GM23338 (cell line): ENCODE data around the gene MITF. TPM values are rescaled to one million over a fixed set of nuclear protein-coding genes. Genes with fewer than 3 reads are reported as not detected.

Source experiments
- ATAC-seq: fragments of 200-7000 bp; cut with Tn5 transposase; 3 replicates; pipeline ENCODE4 v1.9.1; 2020
- DNase-seq: peaks from one replicate; pipeline ENCODE4 v3.0.0-alpha.2; 2015; ENCODE audit warnings: low spot score
- H2AFZ ChIP-seq: fragments of 200-600 bp; sonication (generic); 2 replicates; pipeline ENCODE4 v1.8.0; 2016; ENCODE audit warnings: antibody characterized with exemption, mild to moderate bottlenecking, moderate library complexity
- H3F3A ChIP-seq: fragments of 200-600 bp; sonication (generic); replicated peaks from 2 replicates; pipeline ENCODE4 v1.8.0; 2017; ENCODE audit warnings: antibody characterized with exemption, mixed run types, low read depth
- H3K27ac ChIP-seq: fragments of 200-600 bp; sonication (generic); 2 replicates; pipeline ENCODE4 v1.6.1; 2016; ENCODE audit warnings: low read depth
- H3K27me3 ChIP-seq: fragments of 200-600 bp; sonication (generic); 2 replicates; pipeline ENCODE4 v1.8.0; 2016; ENCODE audit warnings: mild to moderate bottlenecking, mixed run types, moderate library complexity; ENCODE audit not compliant: insufficient read depth
- H3K36me3 ChIP-seq: fragments of 200-600 bp; sonication (generic); 2 replicates; pipeline ENCODE4 v1.8.0; 2016; ENCODE audit warnings: mild to moderate bottlenecking; ENCODE audit not compliant: insufficient read depth
- H3K4me1 ChIP-seq: fragments of 200-600 bp; sonication (generic); 2 replicates; pipeline ENCODE4 v1.8.0; 2016; ENCODE audit warnings: mild to moderate bottlenecking, moderate library complexity; ENCODE audit not compliant: insufficient read depth
- H3K4me2 ChIP-seq: fragments of 200-600 bp; sonication (generic); 2 replicates; pipeline ENCODE4 v1.7.1; 2017; ENCODE audit warnings: mixed run types
- H3K4me3 ChIP-seq: fragments of 200-600 bp; sonication (generic); 2 replicates; pipeline ENCODE4 v1.6.1; 2016; ENCODE audit warnings: mixed run types
- H3K79me2 ChIP-seq: fragments of 200-600 bp; sonication (generic); replicated peaks from 2 replicates; pipeline ENCODE4 v1.8.0; 2017; ENCODE audit warnings: mild to moderate bottlenecking; ENCODE audit not compliant: insufficient read depth
- H3K9me2 ChIP-seq: fragments of 200-600 bp; sonication (generic); 2 replicates; pipeline ENCODE4 v1.8.0; 2017; ENCODE audit not compliant: insufficient read depth
- H4K20me1 ChIP-seq: fragments of 200-600 bp; sonication (generic); replicated peaks from 2 replicates; pipeline ENCODE4 v1.8.0; 2017; ENCODE audit warnings: mild to moderate bottlenecking; ENCODE audit not compliant: insufficient read depth
- H3K27ac Mint-ChIP-seq: 2 replicates; pipeline ENCODE4 v1.8.0; 2020; ENCODE audit warnings: inconsistent platforms, mild to moderate bottlenecking, moderate library complexity, mixed read lengths
- H3K27me3 Mint-ChIP-seq: 3 replicates; pipeline ENCODE4 v1.8.0; 2022; ENCODE audit warnings: low read depth, mild to moderate bottlenecking, moderate library complexity, mixed read lengths, inconsistent platforms; ENCODE audit not compliant: insufficient read depth, poor library complexity
- H3K36me3 Mint-ChIP-seq: 3 replicates; pipeline ENCODE4 v1.8.0; 2021; ENCODE audit warnings: low read depth, mild to moderate bottlenecking, inconsistent platforms, moderate library complexity, mixed read lengths
- H3K4me1 Mint-ChIP-seq: 3 replicates; pipeline ENCODE4 v1.8.0; 2020; ENCODE audit warnings: mild to moderate bottlenecking, inconsistent platforms, mixed read lengths
- H3K4me3 Mint-ChIP-seq: 3 replicates; pipeline ENCODE4 v1.8.0; 2021; ENCODE audit warnings: moderate library complexity, mild to moderate bottlenecking, inconsistent platforms, mixed read lengths
- H3K9me3 Mint-ChIP-seq: 3 replicates; pipeline ENCODE4 v1.8.0; 2020; ENCODE audit warnings: moderate library complexity, mild to moderate bottlenecking, inconsistent platforms, mixed read lengths
- CREB1 ChIP-seq: fragments of 250-450 bp; sonication (Bioruptor Pico); IDR thresholded peaks from 2 replicates; pipeline ENCODE4 v1.5.0; 2020; ENCODE audit warnings: low read depth, mild to moderate bottlenecking, moderate library complexity
- EZH2phosphoT487 ChIP-seq: fragments of 200-600 bp; sonication (generic); IDR thresholded peaks from one replicate; pipeline ENCODE4 v1.8.1; 2018; ENCODE audit warnings: antibody characterized with exemption; ENCODE audit not compliant: unreplicated experiment
- JUNB ChIP-seq: IDR thresholded peaks from one replicate; pipeline ENCODE4 v1.6.1; 2016; ENCODE audit warnings: antibody characterized with exemption; ENCODE audit not compliant: unreplicated experiment
- NANOG ChIP-seq: IDR thresholded peaks from 2 replicates; pipeline ENCODE4 v1.6.1; 2016; ENCODE audit warnings: antibody characterized with exemption, borderline replicate concordance
- POLR2AphosphoS5 ChIP-seq: IDR thresholded peaks from 2 replicates; pipeline ENCODE4 v1.6.1; 2016; ENCODE audit warnings: antibody characterized with exemption, low read depth
- ZNF114 ChIP-seq: fragments of 250-450 bp; sonication (Bioruptor Pico); IDR thresholded peaks from 2 replicates; pipeline ENCODE4 v1.5.0; 2020; ENCODE audit warnings: mild to moderate bottlenecking, moderate library complexity
- ZNF331 ChIP-seq: fragments of 250-450 bp; sonication (Bioruptor Pico); IDR thresholded peaks from 2 replicates; pipeline ENCODE4 v1.5.0; 2020; ENCODE audit warnings: low read depth, mild to moderate bottlenecking, moderate library complexity
- polyA plus RNA-seq: library from polyadenylated mRNA; unstranded; fragments of >200 nt; fragmentation: Nextera tagmentation; extraction: Ambion mirVana; gene quantifications from 2 replicates; pipeline ENCODE4 v1.2.1, GENCODE V29; 2016
- total RNA-seq: library from RNA; depleted of rRNA; stranded (reverse); fragments of >200 nt; shearing (Covaris generic); gene quantifications from 2 replicates; pipeline ENCODE4 v1.2.3, GENCODE V29; 2014
- TF ChIP-seq, protein P1 (sequence below): IDR thresholded peaks from one replicate; pipeline ENCODE4 v1.6.1; 2018; ENCODE audit warnings: antibody characterized with exemption; ENCODE audit not compliant: unreplicated experiment
- TF ChIP-seq, protein P2 (sequence below), 2 experiments: fragments of 200-600 bp in 1 of 2; sonication (generic) in 1 of 2; conservative IDR thresholded peaks; 2 replicates each; pipeline versions ENCODE4 v1.5.1 to v1.6.1; 2016 to 2017; ENCODE audit warnings: antibody characterized with exemption in 2 of 2, low read depth in 2 of 2, mild to moderate bottlenecking in 2 of 2, moderate library complexity in 1 of 2
- TF ChIP-seq, protein P3 (sequence below): fragments of 250-450 bp; sonication (Bioruptor Pico); IDR thresholded peaks from 2 replicates; pipeline ENCODE4 v1.5.0; 2020; ENCODE audit warnings: mild to moderate bottlenecking, moderate library complexity

Gene MITF
- total and polyA plus RNA-seq, 2 experiments from 2014 or later: 1.9 to 2.4 TPM

DNA sequence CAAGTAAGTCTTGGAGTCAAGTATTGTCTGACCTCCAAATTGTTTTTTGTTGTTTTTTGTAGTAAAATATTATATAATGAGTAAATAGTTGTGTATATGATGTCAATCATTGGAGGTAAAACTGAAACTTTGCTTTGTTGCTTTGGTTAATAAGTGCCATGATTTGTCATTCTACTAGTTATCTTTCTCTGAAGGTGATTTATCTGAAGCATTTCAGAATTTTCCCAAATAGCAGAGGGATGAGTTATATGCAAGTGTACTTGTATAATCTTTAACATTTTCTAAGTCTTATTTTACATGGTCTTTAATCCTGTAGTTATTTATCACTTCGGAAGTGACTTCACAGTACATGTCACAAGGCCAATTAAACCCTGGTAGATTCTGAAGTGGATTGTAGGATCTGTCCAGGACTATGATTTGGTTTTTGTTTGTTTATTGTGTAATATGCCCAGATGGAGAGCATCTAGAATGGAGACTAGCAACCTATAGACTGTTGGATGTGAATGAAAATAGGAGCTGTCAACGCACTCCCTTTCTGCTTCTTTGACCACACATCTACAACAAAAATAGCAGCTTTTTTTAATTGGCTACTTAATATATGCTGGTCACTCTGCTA is 167.2 kb downstream of the MITF start:
- no peak for DNase-seq
- no peaks in the 10 kb centered on the region for H3K27me3 Mint-ChIP-seq
- H3K4me1 Mint-ChIP-seq: no peaks in the 10 kb centered on the region
- Histone ChIP-seq H4K20me1 (no peaks in the 10 kb centered on the region), H3K9me2 (no peaks in the 10 kb centered on the region), H2AFZ (no peak overlapping the region), H3K27ac (no peak overlapping the region), H3K4me2 (no peak overlapping the region), H3K36me3 (no peaks in the 10 kb centered on the region), H3K27me3 (no peaks in the 10 kb centered on the region), H3K79me2 (no peaks in the 10 kb centered on the region), H3F3A (no peaks in the 10 kb centered on the region), H3K4me3 (no peak overlapping the region), H3K4me1 (no peaks in the 10 kb centered on the region)
- TF ChIP-seq EZH2phosphoT487: no peak
- no peak for TF ChIP-seq CREB1 (CRISPR knock-in tag)
- peaks cover 11% of the 10 kb centered on the region; the same call in 2 of the 3 replicates for H3K36me3 Mint-ChIP-seq
- no peak for ATAC-seq
- H3K4me3 Mint-ChIP-seq: no peak overlapping the region
- no peak overlapping the region for H3K27ac Mint-ChIP-seq
- H3K9me3 Mint-ChIP-seq: peaks cover 21% of the 10 kb centered on the region

DNA sequence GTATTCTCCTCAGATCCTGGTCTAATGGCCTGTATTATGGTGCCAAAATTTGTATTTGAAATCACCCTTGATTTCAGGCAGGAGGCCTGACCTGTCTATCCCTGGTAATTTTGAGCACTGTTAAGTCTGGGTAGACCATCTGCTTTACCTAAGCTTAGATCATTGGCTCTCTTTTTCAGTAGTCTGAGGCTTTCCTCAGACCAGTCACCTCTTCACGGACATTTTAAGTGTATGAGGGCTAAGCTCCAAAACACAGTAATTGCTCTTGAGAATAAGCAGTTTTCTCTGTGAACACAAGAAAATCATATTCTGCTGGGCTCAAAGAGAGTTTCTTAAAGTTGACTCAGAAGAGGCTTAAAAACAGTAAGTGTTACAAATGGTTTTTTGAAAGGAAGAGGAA is 168.3 kb downstream of the MITF start:
- no peaks in the 10 kb centered on the region for H3F3A ChIP-seq
- H3K27ac Mint-ChIP-seq: no peak overlapping the region
- ATAC-seq (no peak), DNase-seq (no peak)
- H3K79me2 ChIP-seq: no peaks in the 10 kb centered on the region
- H3K36me3 Mint-ChIP-seq: peaks cover 11% of the 10 kb centered on the region; the same call in 2 of the 3 replicates
- no peak overlapping the region for H2AFZ ChIP-seq
- H4K20me1 ChIP-seq: no peaks in the 10 kb centered on the region
- no peaks in the 10 kb centered on the region for H3K36me3 ChIP-seq
- no peak overlapping the region for H3K4me2 ChIP-seq
- no peaks in the 10 kb centered on the region for H3K27me3 Mint-ChIP-seq
- no peaks in the 10 kb centered on the region for H3K4me1 Mint-ChIP-seq
- no peak overlapping the region for H3K4me3 Mint-ChIP-seq
- no peaks in the 10 kb centered on the region for H3K4me1 ChIP-seq
- no peak overlapping the region for H3K4me3 ChIP-seq
- no peaks in the 10 kb centered on the region for H3K27me3 ChIP-seq
- no peaks in the 10 kb centered on the region for H3K9me2 ChIP-seq
- H3K27ac ChIP-seq: no peak overlapping the region
- H3K9me3 Mint-ChIP-seq: peaks cover 21% of the 10 kb centered on the region
- TF ChIP-seq, protein P1, sequence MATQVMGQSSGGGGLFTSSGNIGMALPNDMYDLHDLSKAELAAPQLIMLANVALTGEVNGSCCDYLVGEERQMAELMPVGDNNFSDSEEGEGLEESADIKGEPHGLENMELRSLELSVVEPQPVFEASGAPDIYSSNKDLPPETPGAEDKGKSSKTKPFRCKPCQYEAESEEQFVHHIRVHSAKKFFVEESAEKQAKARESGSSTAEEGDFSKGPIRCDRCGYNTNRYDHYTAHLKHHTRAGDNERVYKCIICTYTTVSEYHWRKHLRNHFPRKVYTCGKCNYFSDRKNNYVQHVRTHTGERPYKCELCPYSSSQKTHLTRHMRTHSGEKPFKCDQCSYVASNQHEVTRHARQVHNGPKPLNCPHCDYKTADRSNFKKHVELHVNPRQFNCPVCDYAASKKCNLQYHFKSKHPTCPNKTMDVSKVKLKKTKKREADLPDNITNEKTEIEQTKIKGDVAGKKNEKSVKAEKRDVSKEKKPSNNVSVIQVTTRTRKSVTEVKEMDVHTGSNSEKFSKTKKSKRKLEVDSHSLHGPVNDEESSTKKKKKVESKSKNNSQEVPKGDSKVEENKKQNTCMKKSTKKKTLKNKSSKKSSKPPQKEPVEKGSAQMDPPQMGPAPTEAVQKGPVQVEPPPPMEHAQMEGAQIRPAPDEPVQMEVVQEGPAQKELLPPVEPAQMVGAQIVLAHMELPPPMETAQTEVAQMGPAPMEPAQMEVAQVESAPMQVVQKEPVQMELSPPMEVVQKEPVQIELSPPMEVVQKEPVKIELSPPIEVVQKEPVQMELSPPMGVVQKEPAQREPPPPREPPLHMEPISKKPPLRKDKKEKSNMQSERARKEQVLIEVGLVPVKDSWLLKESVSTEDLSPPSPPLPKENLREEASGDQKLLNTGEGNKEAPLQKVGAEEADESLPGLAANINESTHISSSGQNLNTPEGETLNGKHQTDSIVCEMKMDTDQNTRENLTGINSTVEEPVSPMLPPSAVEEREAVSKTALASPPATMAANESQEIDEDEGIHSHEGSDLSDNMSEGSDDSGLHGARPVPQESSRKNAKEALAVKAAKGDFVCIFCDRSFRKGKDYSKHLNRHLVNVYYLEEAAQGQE: no peak
- no peak for TF ChIP-seq NANOG
- no peak for TF ChIP-seq ZNF114 (CRISPR knock-in tag)
- TF ChIP-seq ZNF331: no peak
- TF ChIP-seq JUNB: no peak
- no peak for TF ChIP-seq POLR2AphosphoS5
- no peak for TF ChIP-seq EZH2phosphoT487
- TF ChIP-seq, protein P2, sequence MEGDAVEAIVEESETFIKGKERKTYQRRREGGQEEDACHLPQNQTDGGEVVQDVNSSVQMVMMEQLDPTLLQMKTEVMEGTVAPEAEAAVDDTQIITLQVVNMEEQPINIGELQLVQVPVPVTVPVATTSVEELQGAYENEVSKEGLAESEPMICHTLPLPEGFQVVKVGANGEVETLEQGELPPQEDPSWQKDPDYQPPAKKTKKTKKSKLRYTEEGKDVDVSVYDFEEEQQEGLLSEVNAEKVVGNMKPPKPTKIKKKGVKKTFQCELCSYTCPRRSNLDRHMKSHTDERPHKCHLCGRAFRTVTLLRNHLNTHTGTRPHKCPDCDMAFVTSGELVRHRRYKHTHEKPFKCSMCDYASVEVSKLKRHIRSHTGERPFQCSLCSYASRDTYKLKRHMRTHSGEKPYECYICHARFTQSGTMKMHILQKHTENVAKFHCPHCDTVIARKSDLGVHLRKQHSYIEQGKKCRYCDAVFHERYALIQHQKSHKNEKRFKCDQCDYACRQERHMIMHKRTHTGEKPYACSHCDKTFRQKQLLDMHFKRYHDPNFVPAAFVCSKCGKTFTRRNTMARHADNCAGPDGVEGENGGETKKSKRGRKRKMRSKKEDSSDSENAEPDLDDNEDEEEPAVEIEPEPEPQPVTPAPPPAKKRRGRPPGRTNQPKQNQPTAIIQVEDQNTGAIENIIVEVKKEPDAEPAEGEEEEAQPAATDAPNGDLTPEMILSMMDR (conservative IDR thresholded peaks at IDR 0.05; ENCODE audit: low read depth in 2 of 2): no peak
- no peak for TF ChIP-seq CREB1 (CRISPR knock-in tag)
- TF ChIP-seq, protein P3, sequence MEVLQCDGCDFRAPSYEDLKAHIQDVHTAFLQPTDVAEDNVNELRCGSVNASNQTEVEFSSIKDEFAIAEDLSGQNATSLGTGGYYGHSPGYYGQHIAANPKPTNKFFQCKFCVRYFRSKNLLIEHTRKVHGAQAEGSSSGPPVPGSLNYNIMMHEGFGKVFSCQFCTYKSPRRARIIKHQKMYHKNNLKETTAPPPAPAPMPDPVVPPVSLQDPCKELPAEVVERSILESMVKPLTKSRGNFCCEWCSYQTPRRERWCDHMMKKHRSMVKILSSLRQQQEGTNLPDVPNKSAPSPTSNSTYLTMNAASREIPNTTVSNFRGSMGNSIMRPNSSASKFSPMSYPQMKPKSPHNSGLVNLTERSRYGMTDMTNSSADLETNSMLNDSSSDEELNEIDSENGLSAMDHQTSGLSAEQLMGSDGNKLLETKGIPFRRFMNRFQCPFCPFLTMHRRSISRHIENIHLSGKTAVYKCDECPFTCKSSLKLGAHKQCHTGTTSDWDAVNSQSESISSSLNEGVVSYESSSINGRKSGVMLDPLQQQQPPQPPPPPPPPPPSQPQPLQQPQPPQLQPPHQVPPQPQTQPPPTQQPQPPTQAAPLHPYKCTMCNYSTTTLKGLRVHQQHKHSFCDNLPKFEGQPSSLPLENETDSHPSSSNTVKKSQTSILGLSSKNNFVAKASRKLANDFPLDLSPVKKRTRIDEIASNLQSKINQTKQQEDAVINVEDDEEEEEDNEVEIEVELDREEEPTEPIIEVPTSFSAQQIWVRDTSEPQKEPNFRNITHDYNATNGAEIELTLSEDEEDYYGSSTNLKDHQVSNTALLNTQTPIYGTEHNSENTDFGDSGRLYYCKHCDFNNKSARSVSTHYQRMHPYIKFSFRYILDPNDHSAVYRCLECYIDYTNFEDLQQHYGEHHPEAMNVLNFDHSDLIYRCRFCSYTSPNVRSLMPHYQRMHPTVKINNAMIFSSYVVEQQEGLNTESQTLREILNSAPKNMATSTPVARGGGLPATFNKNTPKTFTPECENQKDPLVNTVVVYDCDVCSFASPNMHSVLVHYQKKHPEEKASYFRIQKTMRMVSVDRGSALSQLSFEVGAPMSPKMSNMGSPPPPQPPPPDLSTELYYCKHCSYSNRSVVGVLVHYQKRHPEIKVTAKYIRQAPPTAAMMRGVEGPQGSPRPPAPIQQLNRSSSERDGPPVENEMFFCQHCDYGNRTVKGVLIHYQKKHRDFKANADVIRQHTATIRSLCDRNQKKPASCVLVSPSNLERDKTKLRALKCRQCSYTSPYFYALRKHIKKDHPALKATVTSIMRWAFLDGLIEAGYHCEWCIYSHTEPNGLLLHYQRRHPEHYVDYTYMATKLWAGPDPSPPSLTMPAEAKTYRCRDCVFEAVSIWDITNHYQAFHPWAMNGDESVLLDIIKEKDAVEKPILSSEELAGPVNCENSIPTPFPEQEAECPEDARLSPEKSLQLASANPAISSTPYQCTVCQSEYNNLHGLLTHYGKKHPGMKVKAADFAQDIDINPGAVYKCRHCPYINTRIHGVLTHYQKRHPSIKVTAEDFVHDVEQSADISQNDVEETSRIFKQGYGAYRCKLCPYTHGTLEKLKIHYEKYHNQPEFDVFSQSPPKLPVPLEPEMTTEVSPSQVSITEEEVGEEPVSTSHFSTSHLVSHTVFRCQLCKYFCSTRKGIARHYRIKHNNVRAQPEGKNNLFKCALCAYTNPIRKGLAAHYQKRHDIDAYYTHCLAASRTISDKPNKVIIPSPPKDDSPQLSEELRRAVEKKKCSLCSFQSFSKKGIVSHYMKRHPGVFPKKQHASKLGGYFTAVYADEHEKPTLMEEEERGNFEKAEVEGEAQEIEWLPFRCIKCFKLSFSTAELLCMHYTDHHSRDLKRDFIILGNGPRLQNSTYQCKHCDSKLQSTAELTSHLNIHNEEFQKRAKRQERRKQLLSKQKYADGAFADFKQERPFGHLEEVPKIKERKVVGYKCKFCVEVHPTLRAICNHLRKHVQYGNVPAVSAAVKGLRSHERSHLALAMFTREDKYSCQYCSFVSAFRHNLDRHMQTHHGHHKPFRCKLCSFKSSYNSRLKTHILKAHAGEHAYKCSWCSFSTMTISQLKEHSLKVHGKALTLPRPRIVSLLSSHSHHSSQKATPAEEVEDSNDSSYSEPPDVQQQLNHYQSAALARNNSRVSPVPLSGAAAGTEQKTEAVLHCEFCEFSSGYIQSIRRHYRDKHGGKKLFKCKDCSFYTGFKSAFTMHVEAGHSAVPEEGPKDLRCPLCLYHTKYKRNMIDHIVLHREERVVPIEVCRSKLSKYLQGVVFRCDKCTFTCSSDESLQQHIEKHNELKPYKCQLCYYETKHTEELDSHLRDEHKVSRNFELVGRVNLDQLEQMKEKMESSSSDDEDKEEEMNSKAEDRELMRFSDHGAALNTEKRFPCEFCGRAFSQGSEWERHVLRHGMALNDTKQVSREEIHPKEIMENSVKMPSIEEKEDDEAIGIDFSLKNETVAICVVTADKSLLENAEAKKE: no peak
